Astrocyte (in vitro differentiated cells and primary cell): ENCODE data around the gene TNK1. TPM values are rescaled to one million over a fixed set of nuclear protein-coding genes. Genes with fewer than 3 reads are reported as not detected.

ENCODE experiments used
- DNase-seq: peaks from one replicate; pipeline ENCODE4 v3.0.0-alpha.2; 2010; ENCODE audit warnings: low read depth
- FAIRE-seq: peaks from 2 replicates; lab custom pipeline; 2011; peaks lifted over from hg19 to GRCh38; lab: Jason Lieb, UNC
- H2AFZ ChIP-seq: 2 replicates; pipeline ENCODE4 v1.6.0; 2012; ENCODE audit warnings: low read depth, low read length, inconsistent platforms
- H3K27ac ChIP-seq: 2 replicates; pipeline ENCODE4 v1.5.1; 2011; ENCODE audit warnings: low read depth, low read length, inconsistent platforms
- H3K27me3 ChIP-seq: 2 replicates; pipeline ENCODE4 v1.6.0; 2011; ENCODE audit warnings: low read length, inconsistent platforms; ENCODE audit not compliant: insufficient read depth
- H3K36me3 ChIP-seq: 2 replicates; pipeline ENCODE4 v1.5.1; 2011; ENCODE audit warnings: low read length, inconsistent platforms; ENCODE audit not compliant: insufficient read depth
- H3K4me1 ChIP-seq: 2 replicates; pipeline ENCODE4 v1.5.1; 2011; ENCODE audit warnings: low read length, inconsistent platforms; ENCODE audit not compliant: insufficient read depth
- H3K4me2 ChIP-seq: 2 replicates; pipeline ENCODE4 v1.6.0; 2012; ENCODE audit warnings: low read length, inconsistent platforms
- H3K4me3 ChIP-seq: 2 replicates; pipeline ENCODE4 v1.5.1; 2011; ENCODE audit warnings: low read depth, mild to moderate bottlenecking, low read length, inconsistent platforms; ENCODE audit not compliant: insufficient read depth
- H3K79me2 ChIP-seq: 2 replicates; pipeline ENCODE4 v1.6.0; 2012; ENCODE audit warnings: mild to moderate bottlenecking, low read length, inconsistent platforms; ENCODE audit not compliant: insufficient read depth
- H3K9ac ChIP-seq: 2 replicates; pipeline ENCODE4 v1.6.0; 2012; ENCODE audit warnings: mild to moderate bottlenecking, low read length, inconsistent platforms
- H3K9me3 ChIP-seq: 2 replicates; pipeline ENCODE4 v1.5.1; 2012; ENCODE audit warnings: low read depth, mild to moderate bottlenecking, low read length, inconsistent platforms; ENCODE audit not compliant: insufficient read depth
- H4K20me1 ChIP-seq: 2 replicates; pipeline ENCODE4 v1.6.0; 2012; ENCODE audit warnings: low read length, inconsistent platforms; ENCODE audit not compliant: insufficient read depth
- H3K27ac Mint-ChIP-seq: one replicate; pipeline ENCODE4 v1.8.0; 2021; ENCODE audit warnings: mild to moderate bottlenecking, mixed read lengths; ENCODE audit not compliant: unreplicated experiment
- H3K27me3 Mint-ChIP-seq: one replicate; pipeline ENCODE4 v1.8.0; 2021; ENCODE audit warnings: low read depth, mixed read lengths; ENCODE audit not compliant: unreplicated experiment
- H3K36me3 Mint-ChIP-seq: one replicate; pipeline ENCODE4 v1.8.0; 2021; ENCODE audit warnings: low read depth, mixed read lengths; ENCODE audit not compliant: unreplicated experiment
- H3K4me1 Mint-ChIP-seq: one replicate; pipeline ENCODE4 v1.8.0; 2021; ENCODE audit warnings: low read depth, mixed read lengths; ENCODE audit not compliant: unreplicated experiment
- H3K4me3 Mint-ChIP-seq: one replicate; pipeline ENCODE4 v1.8.0; 2021; ENCODE audit warnings: mild to moderate bottlenecking, moderate library complexity, mixed read lengths; ENCODE audit not compliant: unreplicated experiment
- H3K9me3 Mint-ChIP-seq: one replicate; pipeline ENCODE4 v1.8.0; 2021; ENCODE audit warnings: mild to moderate bottlenecking, mixed read lengths; ENCODE audit not compliant: unreplicated experiment
- EZH2 ChIP-seq: IDR thresholded peaks from 2 replicates; pipeline ENCODE4 v1.6.1; 2012; ENCODE audit warnings: mild to moderate bottlenecking, low read length, inconsistent platforms; ENCODE audit not compliant: insufficient read depth
- total RNA-seq: library from RNA; stranded (reverse); gene quantifications from 2 replicates; pipeline ENCODE4 v1.2.1, GENCODE V29; 2021
- TF ChIP-seq, protein P1 (sequence below): IDR thresholded peaks from 2 replicates; pipeline ENCODE4 v1.5.1; 2011; ENCODE audit warnings: low read depth, mild to moderate bottlenecking, inconsistent platforms, low read length, moderate library complexity; ENCODE audit not compliant: insufficient read depth

Gene TNK1
- total RNA-seq, 1 donor from 2014 or later, result 1.6 TPM

DNA sequence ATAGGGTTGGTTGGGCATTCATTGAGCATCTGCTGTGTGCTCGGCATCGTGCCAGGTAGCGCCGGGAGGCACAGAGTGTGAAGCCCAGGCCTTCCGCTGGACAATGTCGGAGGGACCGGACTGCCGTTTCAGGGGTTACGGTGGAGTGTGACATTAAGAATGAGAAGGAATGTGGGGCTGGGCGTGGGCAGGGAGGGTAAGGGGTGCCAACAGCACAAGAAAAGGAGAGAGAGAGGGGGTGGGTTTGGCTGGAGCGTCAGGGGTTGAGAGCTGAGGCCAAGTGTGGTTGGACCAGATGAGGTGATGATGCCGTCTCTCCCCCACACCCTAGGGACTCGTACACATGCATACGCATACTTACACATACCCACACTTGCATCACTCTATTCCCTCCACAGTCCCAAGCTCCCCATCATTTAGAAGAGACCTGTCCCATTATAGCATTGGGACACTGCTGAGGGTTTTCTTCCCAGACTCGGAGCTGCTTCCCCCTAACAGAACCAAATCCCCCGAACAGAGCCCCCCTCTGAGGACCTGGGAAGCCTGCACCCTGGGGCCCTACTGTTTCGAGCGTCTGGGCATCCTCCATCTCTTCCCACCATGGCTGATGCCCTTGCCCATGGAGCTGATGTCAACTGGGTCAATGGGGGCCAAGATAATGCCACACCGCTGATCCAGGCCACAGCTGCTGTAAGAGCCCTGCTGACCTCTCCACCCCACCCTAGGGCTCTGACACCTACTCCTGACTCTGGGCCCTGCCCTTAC is 32.2 kb upstream of the TNK1 start:
- Mint-ChIP-seq H3K9me3 (no peaks in the 10 kb centered on the region), H3K4me3 (peak overlapping the region; percentile 79)

DNA sequence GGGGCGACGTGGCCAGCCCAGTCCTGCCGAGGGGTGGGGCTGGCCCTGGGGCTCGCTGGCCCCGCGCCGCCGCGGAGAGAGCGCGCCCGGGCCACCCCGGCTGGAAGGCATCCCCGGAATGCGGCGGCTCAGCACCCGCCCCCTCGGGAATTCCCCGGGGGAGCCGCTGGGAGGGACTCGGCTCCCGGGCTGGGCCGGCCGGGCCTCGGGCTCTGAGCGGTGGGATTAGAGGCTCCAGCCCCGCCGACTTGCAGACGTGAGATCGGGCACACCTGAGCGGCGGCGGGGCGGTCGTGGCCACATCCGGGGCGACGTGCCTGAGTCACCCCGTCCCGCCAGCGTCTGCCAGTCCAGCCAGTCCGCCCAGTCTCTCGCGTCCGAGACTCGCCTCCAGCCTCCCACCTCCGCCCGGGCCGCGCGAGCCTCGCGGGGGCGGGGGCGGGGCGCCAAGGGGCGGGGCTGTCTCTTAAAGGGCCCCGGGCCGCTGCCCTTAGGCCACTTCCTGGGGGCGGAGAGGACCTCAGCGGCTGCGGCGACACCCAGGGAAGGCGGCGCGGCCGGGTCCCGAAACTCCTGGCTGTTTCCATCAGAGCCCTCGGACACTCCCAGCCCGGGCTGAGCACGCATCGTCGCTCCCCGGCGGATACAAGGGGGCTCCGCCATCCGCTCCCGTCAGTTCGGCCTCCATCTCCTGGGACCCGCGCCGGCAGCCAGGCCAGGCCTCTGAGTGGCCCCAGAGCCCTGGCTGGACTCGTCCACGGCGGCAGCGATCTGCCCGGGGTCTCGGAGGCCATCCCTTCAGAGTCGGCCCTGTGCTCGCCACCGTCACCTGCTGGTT is 29.0 kb upstream of the TNK1 start, which contains the start of gene KCTD11:
KCTD11 (plus strand) TSS at position 498 of the 838 bp plus-strand sequence.
- FAIRE-seq, result no peak

More for the DNA sequence above, 32.2 kb upstream of the TNK1 start:
- Histone ChIP-seq H3K9me3 (no peaks in the 10 kb centered on the region), H3K79me2 (peaks cover 23% of the 10 kb centered on the region), H3K4me2 (no peak overlapping the region), H4K20me1 (peaks cover 8% of the 10 kb centered on the region), H3K9ac (no peak overlapping the region), H3K27me3 (no peaks in the 10 kb centered on the region), H3K36me3 (no peaks in the 10 kb centered on the region), H3K27ac (no peak overlapping the region), H3K4me3 (no peak overlapping the region), H2AFZ (no peak overlapping the region), H3K4me1 (peaks cover 20% of the 10 kb centered on the region)
- Mint-ChIP-seq H3K4me1 (peaks cover 13% of the 10 kb centered on the region), H3K36me3 (no peaks in the 10 kb centered on the region), H3K27ac (peak overlapping the region; percentile 96), H3K27me3 (no peaks in the 10 kb centered on the region)
- no peak for DNase-seq
- no peak for FAIRE-seq
- TF ChIP-seq EZH2, result no peak
- TF ChIP-seq, protein P1, sequence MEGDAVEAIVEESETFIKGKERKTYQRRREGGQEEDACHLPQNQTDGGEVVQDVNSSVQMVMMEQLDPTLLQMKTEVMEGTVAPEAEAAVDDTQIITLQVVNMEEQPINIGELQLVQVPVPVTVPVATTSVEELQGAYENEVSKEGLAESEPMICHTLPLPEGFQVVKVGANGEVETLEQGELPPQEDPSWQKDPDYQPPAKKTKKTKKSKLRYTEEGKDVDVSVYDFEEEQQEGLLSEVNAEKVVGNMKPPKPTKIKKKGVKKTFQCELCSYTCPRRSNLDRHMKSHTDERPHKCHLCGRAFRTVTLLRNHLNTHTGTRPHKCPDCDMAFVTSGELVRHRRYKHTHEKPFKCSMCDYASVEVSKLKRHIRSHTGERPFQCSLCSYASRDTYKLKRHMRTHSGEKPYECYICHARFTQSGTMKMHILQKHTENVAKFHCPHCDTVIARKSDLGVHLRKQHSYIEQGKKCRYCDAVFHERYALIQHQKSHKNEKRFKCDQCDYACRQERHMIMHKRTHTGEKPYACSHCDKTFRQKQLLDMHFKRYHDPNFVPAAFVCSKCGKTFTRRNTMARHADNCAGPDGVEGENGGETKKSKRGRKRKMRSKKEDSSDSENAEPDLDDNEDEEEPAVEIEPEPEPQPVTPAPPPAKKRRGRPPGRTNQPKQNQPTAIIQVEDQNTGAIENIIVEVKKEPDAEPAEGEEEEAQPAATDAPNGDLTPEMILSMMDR, result no peak

More for the DNA sequence above, 29.0 kb upstream of the TNK1 start, which contains the start of gene KCTD11:
- peak within 1 kb of the TSS; percentile 97 for H3K4me2 ChIP-seq
- peak within 1 kb of the TSS; percentile 80 for H2AFZ ChIP-seq
- no peaks in the 10 kb centered on the region for H3K9me3 ChIP-seq
- peak within 1 kb of the TSS; percentile 99 for H3K27ac Mint-ChIP-seq
- peaks cover 32% of the 10 kb centered on the region for H3K4me1 ChIP-seq
- H3K27me3 ChIP-seq, result peaks cover under 1% of the 10 kb centered on the region
- peak within 1 kb of the TSS; percentile 98 for H3K27ac ChIP-seq
- peak within 1 kb of the TSS; percentile 87 for H3K4me3 ChIP-seq
- H3K9ac ChIP-seq, result peak within 1 kb of the TSS; percentile 99
- peaks cover 34% of the 10 kb centered on the region for H3K79me2 ChIP-seq
- H3K36me3 Mint-ChIP-seq, result no peaks in the 10 kb centered on the region
- H4K20me1 ChIP-seq, result peaks cover 30% of the 10 kb centered on the region
- H3K27me3 Mint-ChIP-seq, result no peaks in the 10 kb centered on the region
- TF ChIP-seq, protein P1, result no peak
- no peak for TF ChIP-seq EZH2
- peak; percentile 79 for DNase-seq
- H3K9me3 Mint-ChIP-seq, result no peaks in the 10 kb centered on the region
- H3K36me3 ChIP-seq, result no peaks in the 10 kb centered on the region
- H3K4me1 Mint-ChIP-seq, result peaks cover 22% of the 10 kb centered on the region
- peak within 1 kb of the TSS; percentile 94 for H3K4me3 Mint-ChIP-seq
